ENCODE measurements around the gene SDHAF2.

DNA sequence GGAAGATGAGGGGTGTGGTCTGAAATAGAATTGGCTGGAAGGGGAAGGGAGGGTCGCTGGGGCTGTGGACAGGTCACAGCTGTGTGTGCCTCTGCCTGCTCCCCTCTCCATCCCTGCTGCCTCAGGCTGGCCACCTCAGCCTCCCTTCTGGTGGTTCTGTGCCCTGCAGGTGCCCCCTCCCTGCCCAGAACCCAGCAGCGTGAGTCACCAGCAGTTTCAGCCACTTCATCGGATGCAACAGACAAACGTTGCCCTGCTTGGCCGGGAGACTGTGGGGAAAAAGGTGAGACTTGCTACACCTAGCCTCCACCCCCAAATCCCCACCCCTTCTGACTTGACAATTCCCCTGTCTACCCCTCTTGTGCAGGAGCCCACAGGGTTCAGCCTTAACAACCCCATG lies 56.9 kb downstream of the SDHAF2 start:
- no peak for TF ChIP-seq CTCF (conservative IDR thresholded peaks at IDR 0.05; ENCODE audit: low read depth, low read length)
- no peak for TF ChIP-seq EZH2 (IDR thresholded peaks at IDR 0.05; ENCODE audit: borderline replicate concordance, low read depth, low read length, poor library complexity, severe bottlenecking)
